AG09309 (cell line): ENCODE results near the gene SLC7A14.
"Not testable (repeated sequence)": the region's sequence is repeated elsewhere in the genome, so short reads cannot be mapped to it uniquely, and the experiment has no call there.

ENCODE experiments used
- DNase-seq: peaks from one replicate; pipeline ENCODE4 v3.0.0-alpha.2; 2010; ENCODE audit warnings: low read depth
- H3K4me3 ChIP-seq: 2 replicates; pipeline ENCODE4 v1.5.1; 2011; ENCODE audit warnings: mild to moderate bottlenecking, low read depth, low read length, moderate library complexity; ENCODE audit not compliant: control insufficient read depth
- CTCF ChIP-seq: IDR thresholded peaks from 2 replicates; pipeline ENCODE4 v1.5.1; 2011; ENCODE audit warnings: mild to moderate bottlenecking, low read depth, low read length, inconsistent platforms; ENCODE audit not compliant: insufficient read depth, control insufficient read depth; ENCODE audit errors: missing control alignments

SLC7A14 gene

GRCh38 chr3:170579646-170580045, 6.2 kb downstream of the SLC7A14 start:
- H3K4me3 ChIP-seq, result no peak overlapping the region
- DNase-seq, result no peak
- no peak for TF ChIP-seq CTCF

- no peak for TF ChIP-seq CTCF
- H3K4me3 ChIP-seq, result no peak overlapping the region
- peak; percentile 29 for DNase-seq
Measured at GRCh38 chr3:170572665-170573253, 13.1 kb downstream of the SLC7A14 start.

GRCh38 chr3:170567598-170567997, 18.3 kb downstream of the SLC7A14 start:
- H3K4me3 ChIP-seq, DNase-seq: not testable (repeated sequence)

GRCh38 chr3:170566413-170566812, 19.5 kb downstream of the SLC7A14 start:
- H3K4me3 ChIP-seq, result no peak overlapping the region
- no peak for DNase-seq
- TF ChIP-seq CTCF, result no peak

GRCh38 chr3:170565495-170565894, 20.4 kb downstream of the SLC7A14 start:
- no peak for TF ChIP-seq CTCF
- no peak for DNase-seq
- H3K4me3 ChIP-seq, result no peak overlapping the region

GRCh38 chr3:170564664-170565063, 21.2 kb downstream of the SLC7A14 start:
- no peak for TF ChIP-seq CTCF
- H3K4me3 ChIP-seq, result no peak overlapping the region
- DNase-seq, result no peak

GRCh38 chr3:170563712-170564423, 22.0 kb downstream of the SLC7A14 start:
- peak; percentile 29 for DNase-seq
- TF ChIP-seq CTCF, result no peak
- H3K4me3 ChIP-seq, result no peak overlapping the region; the same call in 1 of the 2 replicates
